A549 (cell line): ENCODE measurements around the gene ENPP7. TPM values are rescaled to one million over a fixed set of nuclear protein-coding genes. Genes with fewer than 3 reads are reported as not detected.

ENCODE experiments used
- ATAC-seq, 2 experiments: fragments of 200-7000 bp in 1 of 2; fragments of >200 bp in 1 of 2; cut with Nextera tagmentation in 1 of 2; cut with Tn5 transposase in 1 of 2; 3 replicates each; pipeline versions ENCODE4 v1.8.0 to v1.9.1; 2018 to 2020; ENCODE audit warnings: mild to moderate bottlenecking in 1 of 2, moderate library complexity in 1 of 2
- CTCF ChIA-PET: fragments of 300-600 bp; sonication (Branson Sonifier 250); formaldehyde crosslinking; extraction: SDS; loops from one replicate; lab custom pipeline; 2021; ENCODE audit warnings: antibody characterized with exemption, inconsistent platforms; lab: Yijun Ruan, JAX
- POLR2A ChIA-PET: fragments of 350-600 bp; formaldehyde crosslinking; extraction: SDS; loops from one replicate; lab custom pipeline; 2021; ENCODE audit warnings: antibody characterized with exemption, inconsistent platforms; lab: Yijun Ruan, JAX
- DNase-seq, 2 experiments: peaks; one replicate each; pipeline versions ENCODE4 v3.0.0 to v3.0.0-alpha.2; 2011 to 2016; ENCODE audit warnings: low read depth in 1 of 2, low spot score in 1 of 2
- FAIRE-seq: peaks from 2 replicates; lab custom pipeline; 2011; peaks lifted over from hg19 to GRCh38; lab: Jason Lieb, UNC
- H3K27ac ChIP-seq, 2 experiments: fragments of >200 bp; sonication (Bioruptor Twin); formaldehyde crosslinking; 3 replicates each; pipeline ENCODE4 v1.5.1; 2016 to 2017
- H3K4me1 ChIP-seq: fragments of >200 bp; sonication (Bioruptor Twin); formaldehyde crosslinking; 3 replicates; pipeline ENCODE4 v1.6.1; 2016
- H3K4me2 ChIP-seq: fragments of >200 bp; sonication (Bioruptor Twin); formaldehyde crosslinking; 3 replicates; pipeline ENCODE4 v1.6.1; 2016
- H3K4me3 ChIP-seq: fragments of >200 bp; sonication (Bioruptor Twin); formaldehyde crosslinking; 3 replicates; pipeline ENCODE4 v1.5.1; 2016
- H3K9me3 ChIP-seq: fragments of >200 bp; sonication (Bioruptor Twin); formaldehyde crosslinking; 3 replicates; pipeline ENCODE4 v1.6.1; 2016
- ATOH8 ChIP-seq: fragments of 250-450 bp; sonication (Bioruptor Pico); IDR thresholded peaks from 2 replicates; pipeline ENCODE4 v1.5.0; 2020; ENCODE audit warnings: low read depth, mild to moderate bottlenecking, moderate library complexity
- CEBPB ChIP-seq, 2 experiments: fragments of >200 bp in 1 of 2; sonication (Bioruptor Twin) in 1 of 2; formaldehyde crosslinking in 1 of 2; IDR thresholded peaks; 2 replicates each; pipeline ENCODE4 v1.6.1; 2012 to 2016
- CHD2 ChIP-seq: fragments of 150-350 bp; IDR thresholded peaks from 2 replicates; pipeline ENCODE4 v1.6.1; 2014; ENCODE audit warnings: low read length; ENCODE audit not compliant: partially characterized antibody
- CHD4 ChIP-seq: fragments of 200-600 bp; sonication (generic); IDR thresholded peaks from 2 replicates; pipeline ENCODE4 v1.6.1; 2016; ENCODE audit warnings: antibody characterized with exemption, mild to moderate bottlenecking, borderline replicate concordance
- CTCF ChIP-seq: fragments of >200 bp; sonication (Bioruptor Twin); formaldehyde crosslinking; IDR thresholded peaks from 3 replicates; pipeline ENCODE4 v1.5.1; 2016
- EHF ChIP-seq: fragments of 250-450 bp; sonication (Bioruptor Pico); IDR thresholded peaks from 2 replicates; pipeline ENCODE4 v1.5.0; 2020; ENCODE audit warnings: mild to moderate bottlenecking
- ELK1 ChIP-seq: fragments of 150-350 bp; IDR thresholded peaks from 2 replicates; pipeline ENCODE4 v1.6.1; 2014; ENCODE audit warnings: low read depth, mild to moderate bottlenecking, low read length
- ESRRA ChIP-seq: fragments of 150-350 bp; IDR thresholded peaks from 2 replicates; pipeline ENCODE4 v1.6.1; 2014; ENCODE audit warnings: mild to moderate bottlenecking, low read length, borderline replicate concordance
- FOXS1 ChIP-seq: fragments of 250-450 bp; sonication (Bioruptor Pico); IDR thresholded peaks from 2 replicates; pipeline ENCODE4 v1.5.0; 2020; ENCODE audit warnings: mild to moderate bottlenecking, moderate library complexity
- GATA3 ChIP-seq: IDR thresholded peaks from 2 replicates; pipeline ENCODE4 v1.6.1; 2012; ENCODE audit warnings: borderline replicate concordance
- HES2 ChIP-seq: fragments of >200 bp; sonication (Bioruptor Twin); formaldehyde crosslinking; IDR thresholded peaks from 2 replicates; pipeline ENCODE4 v1.6.1; 2016
- HOXA7 ChIP-seq: fragments of 250-450 bp; sonication (Bioruptor Pico); IDR thresholded peaks from 2 replicates; pipeline ENCODE4 v1.5.0; 2020; ENCODE audit warnings: mild to moderate bottlenecking, moderate library complexity
- KDM5A ChIP-seq: fragments of 200-600 bp; sonication (generic); IDR thresholded peaks from 2 replicates; pipeline ENCODE4 v1.6.1; 2016; ENCODE audit warnings: antibody characterized with exemption, mild to moderate bottlenecking
- MAFK ChIP-seq: fragments of 450-650 bp; IDR thresholded peaks from 2 replicates; pipeline ENCODE4 v1.6.1; 2014; ENCODE audit not compliant: partially characterized antibody
- PHF8 ChIP-seq: fragments of 200-600 bp; sonication (generic); IDR thresholded peaks from 2 replicates; pipeline ENCODE4 v1.6.1; 2016; ENCODE audit warnings: low read depth, mild to moderate bottlenecking, antibody characterized with exemption, moderate library complexity, borderline replicate concordance
- POLR2AphosphoS2 ChIP-seq: conservative IDR thresholded peaks from 2 replicates; pipeline ENCODE4 v1.6.1; 2012; ENCODE audit warnings: low read length, improper control_type of control experiment, inconsistent platforms
- RAD21 ChIP-seq, 2 experiments: fragments of >200 bp in 1 of 2; sonication (Bioruptor Twin) in 1 of 2; formaldehyde crosslinking in 1 of 2; IDR thresholded peaks in 1 of 2; conservative IDR thresholded peaks in 1 of 2; 2 replicates in 1 of 2; 3 replicates in 1 of 2; pipeline ENCODE4 v1.6.1; 2012 to 2018; ENCODE audit warnings: inconsistent platforms in 1 of 2
- SREBF2 ChIP-seq: fragments of 450-650 bp; IDR thresholded peaks from 2 replicates; pipeline ENCODE4 v1.6.1; 2014; ENCODE audit warnings: mild to moderate bottlenecking, moderate library complexity
- TP53 ChIP-seq: fragments of 250-450 bp; sonication (Bioruptor Pico); IDR thresholded peaks from 2 replicates; pipeline ENCODE4 v1.5.0; 2021; ENCODE audit warnings: mild to moderate bottlenecking, moderate library complexity
- USF2 ChIP-seq: fragments of 450-650 bp; IDR thresholded peaks from 2 replicates; pipeline ENCODE4 v1.6.1; 2014; ENCODE audit warnings: antibody characterized with exemption
- ZFP36 ChIP-seq: fragments of 450-650 bp; IDR thresholded peaks from 2 replicates; pipeline ENCODE4 v1.6.1; 2014; ENCODE audit warnings: borderline replicate concordance; ENCODE audit not compliant: partially characterized antibody
- ZNF302 ChIP-seq: fragments of 250-450 bp; sonication (Bioruptor Pico); IDR thresholded peaks from 2 replicates; pipeline ENCODE4 v1.9.0; 2021; ENCODE audit warnings: inconsistent platforms, mild to moderate bottlenecking, moderate library complexity
- WGBS: methylation state at CpG from one replicate; pipeline ENCODE4 v1.1.6; 2017; ENCODE audit errors: missing lambda C conversion rate; 5-methylcytosine and 5-hydroxymethylcytosine counted together
- polyA plus RNA-seq, 4 experiments: library from polyadenylated mRNA; depleted of rRNA in 3 of 4; stranded (reverse); fragments of >200 nt; fragmentation: RNase III in 1 of 4; extraction: RNeasy Plus Mini Kit Qiagen cat#74134 plus additional on column Dnase treatment in 1 of 4; gene quantifications; 2 replicates in 3 of 4; 3 replicates in 1 of 4; pipeline ENCODE4 v1.2.3, GENCODE V29; 2011 to 2017

ENPP7 gene
- polyA plus RNA-seq, 2 of the 4 experiments (the other 2 are of a cell fraction), result not detected

- Histone ChIP-seq H3K4me2 (peak overlapping the region; percentile 53), H3K4me3 (no peak overlapping the region)
- ChIA-PET CTCF (interaction anchor here (0.6 to 8.1 kb wide), 10 partner anchors 10 to 303 kb away, joined by 3 to 73 read pairs (median 4); no protein-coding TSS in a partner anchor), POLR2A (no interaction called here)
- no peak for DNase-seq
- FAIRE-seq, result no peak
- TF ChIP-seq KDM5A (no peak), TP53 (CRISPR knock-in tag) (no peak), SREBF2 (no peak), RAD21 (conservative IDR thresholded peaks at IDR 0.05 in 1 of 2, IDR thresholded peaks at IDR 0.05 in 1 of 2) (no peak), EHF (CRISPR knock-in tag) (no peak), HES2 (no peak), ESRRA (no peak)
- TF ChIP-seq, all 56 proteins: peak for 0
- 34% methylated on average over 14 of the region's 14 CpGs for WGBS
- peak overlapping the region; percentile 19 to 51; a peak in 5 of 6 replicates for H3K27ac ChIP-seq
- peaks cover 35% of the 10 kb centered on the region for H3K4me1 ChIP-seq
- ATAC-seq, result peak; percentile 22 to 65; a peak in 4 of 6 replicates
- H3K9me3 ChIP-seq, result no peaks in the 10 kb centered on the region
Observed at GRCh38 chr17:79695797-79696609, 34.7 kb upstream of the ENPP7 start.

GRCh38 chr17:79696610-79696982 is 34.1 kb upstream of the ENPP7 start:
- ATAC-seq (no peak), FAIRE-seq (no peak), DNase-seq (no peak)
- peak overlapping the region; percentile 53 for H3K4me2 ChIP-seq
- H3K9me3 ChIP-seq, result no peaks in the 10 kb centered on the region
- ChIA-PET CTCF (interaction anchor here (0.6 to 8.1 kb wide), 6 partner anchors 10 to 304 kb away, joined by 3 to 73 read pairs (median 12); no protein-coding TSS in a partner anchor), POLR2A (no interaction called here)
- no peak overlapping the region for H3K4me3 ChIP-seq
- WGBS, result 89% methylated on average over 17 of the region's 17 CpGs
- H3K4me1 ChIP-seq, result peaks cover 35% of the 10 kb centered on the region
- TF ChIP-seq CTCF (no peak), PHF8 (no peak), ZFP36 (no peak), MAFK (no peak), GATA3 (no peak), FOXS1 (CRISPR knock-in tag) (no peak), CHD2 (no peak), CEBPB (IDR thresholded peaks at IDR 0.05) (no peak), ESRRA (no peak), ATOH8 (no peak), CHD4 (no peak), USF2 (no peak), ELK1 (no peak), HOXA7 (CRISPR knock-in tag) (no peak), EHF (CRISPR knock-in tag) (no peak), POLR2AphosphoS2 (no peak), ZNF302 (CRISPR knock-in tag) (no peak)
- peak overlapping the region in 1 of 2 experiments; percentile 51; a peak in 3 of 6 replicates for H3K27ac ChIP-seq
